Activated T-cell treated with anti-CD3 and anti-CD28 coated beads, Interleukin-2, amount 50 U/mL, for 48 hours (primary cell): ENCODE measurements around the gene SYT9.
A peak's percentile ranks its signal among the peaks of the same experiment; 100 is the strongest.

Experiments used
- DNase-seq, 2 experiments: peaks; one replicate each; pipeline ENCODE4 v3.0.0-alpha.2; 2020

Gene SYT9

DNA sequence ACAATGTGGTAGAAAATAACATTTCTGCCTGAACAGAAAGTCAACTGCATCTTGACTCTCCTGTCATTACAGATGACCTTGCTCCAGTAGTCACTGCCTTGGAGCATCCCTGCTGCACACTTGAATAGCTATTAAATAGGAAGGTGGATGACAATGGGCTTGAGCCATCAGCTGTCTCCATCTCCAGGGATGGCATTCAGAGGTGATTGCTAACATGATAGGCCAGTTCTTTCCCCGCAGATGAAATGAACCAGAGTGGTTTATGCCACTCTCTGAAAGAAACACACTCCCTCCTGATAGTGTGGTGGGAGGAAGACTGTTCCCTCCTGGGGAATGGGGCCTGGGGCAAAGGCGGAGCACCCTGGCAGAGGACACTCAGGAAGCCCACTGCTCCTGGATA lies 176.5 kb downstream of the SYT9 start:
- no peak for DNase-seq

GRCh38 chr11:7430496-7430895 lies 178.8 kb downstream of the SYT9 start:
- DNase-seq = no peak

GRCh38 chr11:7435176-7435575 lies 183.5 kb downstream of the SYT9 start:
- no peak for DNase-seq

DNA sequence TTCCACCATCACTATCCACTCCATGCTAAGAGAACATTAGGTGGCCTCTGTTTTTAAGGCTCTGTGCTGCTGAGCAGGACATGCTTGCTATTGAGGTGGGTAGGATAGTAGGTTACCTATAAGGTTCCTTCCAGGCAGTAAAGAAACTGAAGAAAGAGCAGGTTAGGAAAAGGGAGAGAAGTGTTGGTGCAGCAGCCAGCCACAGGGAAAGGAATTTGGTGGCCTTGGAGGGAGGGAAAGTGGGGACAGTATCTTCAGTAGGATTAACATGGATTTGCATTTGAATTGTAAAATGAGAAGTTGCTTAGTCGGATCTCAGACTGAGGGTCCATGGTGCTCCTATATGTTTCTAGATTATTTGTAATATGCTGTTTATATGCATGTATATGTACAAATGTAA lies 184.4 kb downstream of the SYT9 start:
- no peak for DNase-seq

- no peak for DNase-seq
Observed at GRCh38 chr11:7436657-7437056, 185.0 kb downstream of the SYT9 start.

DNA sequence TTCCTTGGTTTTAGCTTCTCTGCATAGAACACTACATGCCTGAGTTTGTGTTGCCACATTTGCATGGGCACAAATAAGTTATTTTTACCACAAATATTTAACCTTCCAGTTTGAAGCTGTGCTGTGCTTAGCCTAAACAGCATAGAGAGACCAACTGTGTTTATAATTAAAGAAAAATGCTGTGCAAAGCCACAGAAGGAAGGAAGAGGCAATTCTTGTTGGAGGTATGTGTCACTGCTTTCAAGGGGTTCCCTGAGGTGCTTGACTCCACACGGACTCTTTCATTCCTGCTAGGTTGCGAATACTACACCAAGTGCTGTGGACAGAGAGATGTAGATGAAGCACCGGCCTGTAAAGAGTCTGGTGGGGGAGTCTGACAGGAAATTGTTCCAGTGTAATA lies 186.0 kb downstream of the SYT9 start:
- no peak for DNase-seq

GRCh38 chr11:7439746-7440320 lies 188.1 kb downstream of the SYT9 start:
- DNase-seq = no peak

DNA sequence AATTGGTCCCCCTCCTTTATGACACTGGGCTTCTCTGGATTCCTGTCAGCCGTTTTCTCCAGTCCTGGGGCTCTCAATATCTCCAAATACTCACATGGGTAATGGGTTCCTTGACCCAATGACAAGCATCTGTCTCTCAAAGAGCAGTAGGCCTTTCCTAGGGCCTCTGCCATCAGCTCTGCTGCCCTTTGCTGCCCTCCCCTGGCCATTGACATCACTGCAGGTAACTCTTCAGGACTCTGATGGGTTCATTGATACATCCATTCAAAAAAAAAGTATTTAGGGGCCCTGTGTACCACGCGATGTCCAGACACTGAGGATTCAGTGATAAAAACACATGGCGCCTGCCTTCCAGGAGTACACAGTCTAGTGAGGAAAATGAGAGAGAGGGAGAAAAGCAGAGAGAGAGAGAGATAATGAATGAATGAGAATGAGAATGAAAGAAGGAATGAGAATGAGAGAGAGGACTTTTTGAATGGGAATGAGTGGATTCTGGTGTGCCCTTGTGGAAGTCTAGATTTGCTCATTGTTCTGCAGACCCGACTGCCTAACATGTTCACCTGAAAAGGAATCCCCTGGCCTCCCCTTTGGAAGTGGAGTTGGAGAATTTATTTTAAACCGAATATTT lies 191.0 kb downstream of the SYT9 start:
- DNase-seq = peak; percentile 82 to 83

- DNase-seq = no peak
Observed at GRCh38 chr11:7444091-7444981, 192.6 kb downstream of the SYT9 start.

DNA sequence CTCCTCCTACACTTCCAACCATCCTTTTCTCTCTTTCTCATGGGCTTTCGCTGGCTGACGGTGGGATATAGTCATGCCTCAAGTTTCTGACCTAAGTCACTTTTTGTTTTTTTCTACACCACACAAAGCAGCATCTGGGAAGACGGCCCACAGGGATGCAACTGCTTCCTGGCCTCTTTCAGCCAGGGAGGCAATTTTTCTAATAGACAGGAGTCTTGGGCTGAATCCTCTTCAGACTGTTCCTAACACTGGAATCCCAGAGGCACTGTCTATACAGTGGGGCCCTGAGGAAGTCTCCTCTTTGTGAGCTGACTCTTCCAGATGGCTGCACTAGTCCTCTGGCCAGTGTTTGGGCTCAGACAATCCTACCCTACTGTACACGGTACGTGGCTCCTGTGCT lies 193.9 kb downstream of the SYT9 start:
- DNase-seq = no peak

DNA sequence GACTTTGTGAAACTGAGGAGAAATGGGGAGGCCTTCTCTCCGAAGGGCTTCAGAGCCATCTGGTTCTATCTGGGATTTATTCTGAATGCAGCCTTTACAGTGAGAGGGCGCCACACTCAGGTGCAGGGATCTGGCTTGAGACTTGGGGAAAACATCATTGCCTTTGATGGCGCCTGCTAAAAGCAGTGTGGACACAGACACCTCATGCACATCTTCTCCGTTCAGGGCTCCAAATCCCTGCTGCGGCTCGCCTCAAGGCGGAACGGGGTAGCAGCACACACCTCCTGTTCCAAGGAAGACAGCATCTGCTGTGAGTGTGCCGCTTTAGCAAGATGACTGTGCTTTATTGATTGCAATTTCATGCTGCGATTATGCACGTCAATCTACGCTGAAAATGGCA lies 196.5 kb downstream of the SYT9 start:
- no peak for DNase-seq

DNA sequence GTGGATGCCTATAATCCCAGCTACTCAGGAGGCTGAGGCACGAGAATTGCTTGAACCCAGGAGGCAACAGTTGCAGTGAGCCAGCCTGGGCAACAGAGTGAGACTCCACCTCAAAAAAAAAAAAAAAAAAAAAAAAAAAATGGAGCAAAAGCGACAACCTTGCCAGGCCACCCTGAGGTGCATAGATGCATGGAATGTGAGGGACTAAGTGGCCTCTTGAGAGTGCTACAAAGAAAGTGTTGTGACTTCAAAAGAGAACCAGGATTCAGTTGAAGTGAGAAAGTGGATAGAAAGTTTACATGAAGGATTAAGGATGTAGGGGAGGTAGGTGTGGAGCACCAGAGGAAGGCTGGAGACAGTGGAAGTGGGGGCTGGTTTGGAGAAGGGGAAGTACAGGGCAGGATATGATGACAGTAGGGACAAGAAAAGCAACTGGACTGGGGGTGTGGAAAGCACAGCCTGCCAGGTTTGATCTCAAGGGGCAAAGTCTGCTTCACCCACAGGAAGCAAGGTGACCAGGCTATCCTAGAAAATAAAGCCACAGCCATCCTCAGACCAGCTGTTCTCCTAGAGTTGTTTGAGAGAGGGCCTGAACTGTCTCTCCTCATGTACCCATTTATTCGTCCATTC lies 197.6 kb downstream of the SYT9 start:
- DNase-seq = no peak

DNA sequence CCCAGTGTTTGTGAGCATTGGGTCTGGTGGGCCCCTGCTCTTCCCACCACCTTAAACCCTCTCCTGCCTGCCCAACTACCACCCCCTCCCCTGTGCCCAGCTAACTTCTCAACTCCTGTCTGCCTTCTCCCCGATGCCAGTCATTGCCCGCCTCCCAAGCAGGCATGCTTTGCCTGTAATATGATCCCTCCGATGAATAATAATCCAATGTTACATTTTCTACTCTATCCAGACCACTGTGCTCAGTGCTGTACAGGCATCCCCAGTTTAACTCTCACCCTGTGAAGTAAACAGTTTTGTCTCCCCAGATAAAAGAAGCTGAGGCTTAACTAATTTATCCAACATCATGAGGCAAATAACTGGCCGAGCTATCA lies 198.1 kb downstream of the SYT9 start:
- DNase-seq = no peak

- no peak for DNase-seq
Observed at GRCh38 chr11:7450836-7451235, 199.1 kb downstream of the SYT9 start.

DNA sequence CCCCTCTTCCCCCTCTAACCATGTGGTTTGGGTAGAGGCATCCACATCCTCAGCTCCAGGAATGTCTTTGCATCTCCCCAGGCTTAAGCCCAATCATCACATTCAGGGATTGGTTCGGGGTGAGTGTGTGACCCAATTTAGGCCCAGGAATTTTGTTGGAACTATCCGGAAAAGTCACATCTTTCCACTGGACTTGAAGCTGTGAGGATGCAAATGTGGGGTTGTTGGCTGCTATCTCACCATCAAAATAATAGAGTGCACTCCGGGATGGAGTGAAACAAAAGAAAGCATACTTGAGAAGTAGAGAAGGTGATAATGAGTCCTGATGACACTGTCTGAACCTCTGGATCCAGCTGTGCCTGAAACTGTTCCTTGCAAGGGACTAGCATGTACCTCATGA lies 199.8 kb downstream of the SYT9 start:
- DNase-seq = no peak

- no peak for DNase-seq
Observed at GRCh38 chr11:7451952-7452494, 200.3 kb downstream of the SYT9 start.

DNA sequence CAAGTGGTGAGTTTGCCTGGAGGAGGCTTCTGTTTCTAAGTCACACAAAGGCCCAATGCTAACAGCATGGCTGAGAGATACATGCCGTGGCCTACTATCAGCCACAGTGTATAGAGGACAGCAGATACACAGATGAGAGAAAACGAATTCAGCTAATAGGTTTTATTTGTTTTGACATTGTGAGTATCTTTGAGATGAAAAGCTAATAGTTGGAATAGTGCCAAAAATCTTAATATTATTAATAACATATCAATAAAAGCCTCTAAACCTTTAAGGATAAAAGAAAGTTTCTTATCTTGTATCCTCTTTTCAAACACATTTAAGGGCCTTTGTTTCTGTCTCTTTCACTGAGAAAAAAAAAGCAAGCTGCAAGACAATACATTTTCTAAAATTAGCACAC lies 203.2 kb downstream of the SYT9 start:
- DNase-seq = no peak

DNA sequence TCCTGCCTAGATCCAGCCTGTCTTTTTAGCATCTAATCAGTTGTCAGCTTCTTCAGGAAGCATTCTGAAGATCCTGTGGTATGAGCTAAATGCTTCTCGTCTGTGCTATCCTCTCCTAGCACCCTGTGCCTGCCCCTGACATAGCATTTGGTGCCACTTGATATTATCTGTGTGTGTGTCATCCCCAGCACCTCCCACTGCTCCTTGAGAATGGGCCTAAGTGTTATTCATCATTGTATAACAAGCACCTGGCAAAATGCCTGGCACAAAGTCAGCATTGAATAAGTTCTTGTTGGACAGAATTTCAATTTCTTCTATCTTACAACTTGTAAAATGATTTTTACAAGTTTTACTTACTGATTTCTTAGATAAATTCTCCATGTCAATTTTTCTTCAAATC lies 205.5 kb downstream of the SYT9 start:
- DNase-seq = no peak

- no peak for DNase-seq
Observed at GRCh38 chr11:7462706-7463105, 211.0 kb downstream of the SYT9 start.

GRCh38 chr11:7467652-7468051 lies 215.9 kb downstream of the SYT9 start:
- DNase-seq = peak; percentile 17

DNA sequence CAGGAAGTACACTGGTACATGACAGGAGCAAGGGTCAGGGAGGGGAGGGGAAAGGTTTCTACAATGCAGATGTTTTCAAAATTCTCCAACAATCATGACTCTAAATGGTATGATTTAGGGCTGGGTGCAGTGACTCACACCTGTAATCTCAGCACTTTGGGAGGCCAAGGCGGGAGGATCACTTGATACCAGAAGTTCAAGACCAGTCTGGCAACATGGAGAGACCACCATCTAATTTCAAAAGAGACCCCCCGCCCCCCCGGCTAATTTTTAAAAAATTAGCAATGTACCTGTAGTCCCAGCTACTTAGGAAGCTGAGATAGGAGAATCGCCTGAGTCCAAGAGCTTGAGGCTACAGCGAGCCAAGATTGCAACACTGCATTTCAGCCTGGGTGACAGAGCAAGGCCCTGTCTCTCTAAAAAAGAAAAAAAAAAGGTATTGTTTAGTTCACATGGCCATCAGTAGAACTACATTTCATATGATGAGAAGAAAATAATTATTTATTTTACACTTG lies 217.7 kb downstream of the SYT9 start:
- DNase-seq = no peak

DNA sequence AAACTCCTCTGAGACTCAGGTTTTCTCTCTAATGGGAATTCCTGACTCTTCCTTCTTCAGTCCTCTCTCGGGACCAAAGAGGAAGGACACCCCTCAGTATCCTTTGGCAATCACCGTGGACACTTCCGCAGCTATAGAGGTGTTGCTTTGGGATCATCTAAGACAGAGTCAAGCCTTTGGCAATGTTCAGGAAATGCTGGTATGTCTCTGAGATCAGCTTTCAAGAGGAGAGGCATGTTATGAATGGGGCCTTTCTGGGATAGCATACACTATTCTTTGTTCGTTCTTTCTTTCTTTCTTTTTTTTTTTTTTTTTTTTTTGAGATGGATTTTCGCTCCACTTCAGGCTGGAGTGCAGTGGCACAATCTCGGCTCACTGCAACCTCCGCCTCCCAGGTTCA lies 219.4 kb downstream of the SYT9 start:
- DNase-seq = no peak

GRCh38 chr11:7473717-7474116 lies 222.0 kb downstream of the SYT9 start:
- no peak for DNase-seq
